Measurements from ENCODE around the gene KDM2B.
"Not testable (repeated sequence)": the region's sequence is repeated elsewhere in the genome, so short reads cannot be mapped to it uniquely, and the experiment has no call there.

Gene KDM2B

DNA sequence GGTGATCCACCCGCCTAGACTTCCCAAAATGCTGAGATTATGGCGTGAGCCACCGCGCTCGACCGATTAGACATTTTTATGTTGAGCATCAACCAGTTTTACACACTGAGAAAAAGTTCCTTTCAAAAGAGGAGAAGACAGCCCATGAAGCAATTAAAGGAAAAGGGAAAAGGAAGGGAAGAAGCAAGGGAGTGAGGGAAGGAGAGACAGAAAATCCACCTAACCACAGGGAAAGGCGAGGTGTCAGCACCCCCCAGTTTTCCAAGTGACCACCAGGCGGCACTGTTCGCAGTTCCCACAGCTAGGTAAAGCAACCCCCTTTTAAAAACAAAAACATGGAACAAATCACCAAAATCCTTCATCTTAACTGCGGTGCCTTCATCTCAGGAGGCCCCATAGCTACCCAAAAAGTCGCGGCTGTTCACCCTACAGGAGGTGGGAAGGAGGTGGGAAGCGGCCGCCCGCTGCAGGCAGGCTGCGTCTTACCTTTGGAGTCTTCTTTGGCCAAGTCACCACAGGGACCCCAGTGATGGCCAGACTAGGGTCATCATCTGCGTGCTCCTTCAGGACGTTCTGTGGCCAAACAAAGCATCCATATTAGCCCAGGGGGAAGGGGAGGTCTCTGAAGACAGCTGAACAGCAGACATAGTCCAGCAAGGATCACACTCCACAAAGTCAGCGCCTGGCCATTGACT lies 86.6 kb downstream of the KDM2B start:
- DNase-seq: no peak

DNA sequence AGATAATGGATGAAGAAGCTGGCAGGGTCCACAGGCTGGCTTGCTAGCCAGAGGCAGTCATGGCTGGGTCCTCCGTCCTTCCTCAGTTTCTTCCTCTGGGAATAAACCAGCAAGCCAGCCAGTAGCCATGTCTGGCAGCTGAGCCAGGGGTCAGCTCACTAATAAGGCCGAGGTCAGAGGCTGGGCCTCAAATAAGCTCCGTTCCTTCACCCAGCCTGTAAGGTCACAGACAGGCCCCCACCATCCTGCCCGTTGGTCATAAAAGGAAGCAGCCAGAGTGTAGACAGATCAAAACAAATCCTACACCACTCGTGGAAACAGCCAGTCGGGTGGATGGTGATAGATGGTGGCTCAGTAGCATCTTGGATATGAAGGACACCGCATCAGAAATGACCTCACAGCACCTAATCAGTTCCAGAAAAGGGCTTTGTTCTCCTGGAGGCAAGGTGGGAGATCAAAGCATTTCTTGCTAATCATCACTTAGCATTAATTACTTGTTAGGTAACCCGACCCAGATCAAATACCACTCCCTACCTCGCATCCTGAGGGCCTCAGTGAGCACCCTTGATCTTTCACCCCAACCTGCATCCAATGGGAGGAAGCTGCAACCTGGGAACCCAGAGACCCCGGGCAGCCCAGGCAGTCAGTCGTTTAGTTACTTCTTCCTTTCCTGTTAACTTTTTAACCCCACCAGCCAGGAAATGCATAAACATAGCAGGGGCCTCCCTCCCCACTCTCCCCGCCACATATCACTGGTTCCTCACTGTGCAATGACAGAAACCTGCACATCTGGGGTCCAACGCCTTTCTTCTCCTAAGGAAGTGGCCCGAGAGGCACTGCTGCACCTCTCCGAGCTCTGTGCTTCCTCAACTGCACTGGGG lies 90.2 kb downstream of the KDM2B start:
- no peak for DNase-seq

DNA sequence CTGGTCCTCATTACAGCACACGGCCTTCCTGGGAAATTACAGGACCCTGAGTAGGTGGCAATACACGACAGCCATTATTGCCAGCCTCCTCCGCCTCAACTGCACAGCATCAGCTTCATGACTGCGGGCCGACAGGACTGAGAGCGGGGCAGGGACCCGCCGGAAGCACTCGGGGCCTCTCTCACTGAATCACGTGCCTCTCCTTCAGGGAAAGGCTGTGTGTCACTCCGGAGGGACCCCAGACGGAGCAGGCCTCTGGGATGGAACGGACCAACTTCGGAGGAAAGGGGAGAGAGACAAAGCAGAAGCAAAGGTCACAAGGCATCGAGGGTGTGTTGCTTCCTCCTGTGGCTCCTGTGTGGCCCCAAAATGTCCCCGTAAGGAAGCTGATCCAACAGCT lies 90.9 kb downstream of the KDM2B start:
- DNase-seq: no peak

DNA sequence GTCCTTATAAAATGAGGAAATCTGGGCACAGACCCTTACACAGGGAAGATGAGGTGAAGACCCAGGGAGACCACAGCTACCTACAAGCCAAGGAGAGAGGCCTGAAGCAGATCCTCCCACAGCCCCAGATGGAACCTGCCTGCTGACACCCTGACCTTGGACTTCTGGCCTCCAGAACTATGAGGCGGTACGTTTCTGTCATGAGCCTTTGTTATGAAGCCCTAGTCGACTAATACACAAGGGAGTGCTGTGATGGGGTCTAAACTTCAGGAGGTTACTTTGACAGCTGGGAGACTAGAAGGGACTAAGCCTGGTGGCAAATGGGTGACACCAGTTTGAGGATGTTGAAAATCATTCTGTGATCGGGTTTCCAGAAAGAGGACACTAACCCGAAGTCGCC lies 95.9 kb downstream of the KDM2B start:
- DNase-seq: no peak

DNA sequence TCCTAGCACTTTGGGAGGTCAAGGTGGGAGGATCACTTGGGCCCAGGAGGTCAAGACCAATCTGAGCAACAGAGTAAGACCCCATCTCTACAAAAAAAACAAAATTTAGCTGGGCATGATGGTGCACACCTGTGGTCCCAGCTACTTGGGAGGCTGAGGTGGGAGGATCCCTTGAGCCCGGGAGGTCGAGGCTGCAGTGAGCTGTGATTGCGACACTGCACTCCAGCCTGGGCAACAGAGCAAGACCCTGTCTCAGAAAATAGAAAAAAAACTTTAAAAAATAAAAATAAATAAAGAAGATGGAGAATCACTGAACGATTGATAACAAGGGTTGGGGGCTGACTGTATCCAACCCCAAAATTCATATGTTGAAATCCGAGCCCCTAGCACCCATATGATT lies 96.3 kb downstream of the KDM2B start:
- not testable (repeated sequence) for DNase-seq

DNA sequence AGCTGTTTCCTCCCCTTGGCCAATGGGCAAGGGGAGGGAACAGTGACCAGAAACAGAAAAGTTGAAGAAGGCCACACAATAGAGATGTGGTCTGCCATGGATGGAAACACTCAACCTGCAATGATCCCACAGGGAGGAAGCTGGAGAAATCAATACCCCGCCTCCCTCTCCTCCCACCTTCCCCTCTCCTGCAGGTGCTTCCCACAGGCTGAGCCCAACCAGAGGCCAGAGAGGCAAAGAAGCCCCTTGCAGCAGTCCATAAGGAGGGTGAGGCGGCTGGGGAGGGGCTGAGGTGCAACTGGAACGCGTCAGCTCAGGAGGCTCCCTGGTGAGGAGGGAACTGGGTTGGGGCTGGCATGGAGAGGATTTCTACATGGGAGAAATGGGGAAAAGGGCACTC lies 96.9 kb downstream of the KDM2B start:
- DNase-seq: no peak

DNA sequence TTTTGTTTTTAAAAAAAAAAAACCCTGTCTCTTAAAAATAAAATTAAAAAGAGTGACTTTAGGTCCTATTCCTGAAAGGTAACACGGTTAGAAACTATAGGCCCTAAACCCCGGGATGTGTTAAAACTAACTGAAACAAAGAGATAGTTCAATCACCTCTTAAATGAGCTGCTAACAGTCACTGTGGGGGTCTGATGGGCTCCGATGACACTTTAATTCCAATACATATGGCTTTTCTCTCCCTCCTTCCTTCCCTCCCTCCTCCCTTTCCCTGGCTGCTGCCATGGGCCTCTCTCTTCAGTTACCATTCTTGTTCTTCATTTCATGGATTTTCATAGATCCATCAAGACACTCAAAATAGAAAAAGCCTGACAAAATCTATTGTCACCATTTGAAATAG lies 104.3 kb downstream of the KDM2B start:
- DNase-seq: no peak

DNA sequence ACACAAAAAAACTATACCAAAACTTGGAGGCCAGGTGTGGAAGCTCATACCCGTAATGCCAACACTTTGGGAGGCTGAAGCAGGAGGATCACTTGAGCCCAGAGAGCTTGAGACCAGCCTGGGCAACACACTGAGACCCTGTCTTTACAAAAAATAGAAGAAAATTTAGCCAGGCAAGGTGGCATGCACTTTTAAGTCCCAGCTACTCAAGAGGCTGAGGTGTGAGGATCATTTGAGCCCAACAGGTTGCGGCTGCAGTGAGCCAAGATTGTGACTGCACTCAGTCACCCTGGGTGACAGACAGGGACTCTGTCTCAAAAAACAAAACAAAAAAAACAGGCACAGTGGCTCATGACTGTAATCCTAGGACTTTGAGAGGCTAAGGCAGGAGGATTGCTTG lies 105.5 kb downstream of the KDM2B start:
- no peak for DNase-seq

DNA sequence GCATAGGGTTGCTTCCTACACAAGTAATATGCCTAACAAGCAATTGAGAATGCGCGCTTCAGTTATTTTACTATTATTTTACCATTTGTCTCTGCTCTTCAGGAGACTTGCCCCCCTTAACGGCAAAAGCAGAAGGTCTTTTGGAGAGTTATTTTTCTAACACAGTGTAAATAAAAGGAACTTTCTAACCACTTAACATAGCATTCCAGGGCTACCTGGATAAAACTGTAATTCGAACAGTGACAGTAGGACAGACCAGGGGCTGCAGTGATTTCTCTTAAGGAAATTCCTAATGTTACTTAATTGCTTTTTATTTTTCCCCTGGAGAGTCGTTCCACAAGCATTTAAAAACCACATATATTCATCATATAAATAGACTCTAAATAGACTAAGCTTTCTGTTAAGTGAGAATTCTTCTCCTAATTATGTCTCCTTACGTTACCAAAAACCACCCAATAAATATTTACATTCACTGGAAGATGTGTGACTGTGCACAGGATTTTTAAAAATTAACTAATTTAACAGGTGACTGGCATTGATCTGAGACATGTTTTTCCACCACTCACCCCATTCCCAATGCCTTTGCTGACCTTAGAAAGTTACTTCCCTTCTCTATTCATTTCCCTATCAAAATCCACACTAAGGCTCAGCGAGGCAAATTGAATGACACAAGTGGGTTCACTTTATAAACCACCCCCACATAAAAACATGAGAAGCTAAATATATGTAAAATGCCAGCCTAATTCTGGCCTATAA lies 108.5 kb downstream of the KDM2B start:
- DNase-seq: no peak

DNA sequence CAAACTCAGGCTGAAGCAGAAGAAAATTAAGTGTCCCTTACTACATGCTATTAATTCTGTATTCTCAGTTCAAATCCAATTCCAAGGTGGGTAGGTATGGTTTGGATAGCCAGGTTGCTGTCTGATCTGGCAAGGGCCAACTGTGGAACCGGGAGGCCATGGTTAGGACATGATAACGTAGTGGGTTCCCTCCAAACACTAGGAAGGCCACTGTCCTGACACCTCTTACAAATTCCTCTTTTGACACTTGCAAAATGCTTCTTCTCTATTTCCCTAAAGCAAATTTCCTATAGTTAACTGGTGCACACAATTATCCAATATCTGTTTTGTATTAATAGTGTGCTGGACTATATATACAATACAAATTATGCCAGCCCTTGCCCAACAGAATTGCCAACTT lies 110.1 kb downstream of the KDM2B start:
- DNase-seq: no peak

DNA sequence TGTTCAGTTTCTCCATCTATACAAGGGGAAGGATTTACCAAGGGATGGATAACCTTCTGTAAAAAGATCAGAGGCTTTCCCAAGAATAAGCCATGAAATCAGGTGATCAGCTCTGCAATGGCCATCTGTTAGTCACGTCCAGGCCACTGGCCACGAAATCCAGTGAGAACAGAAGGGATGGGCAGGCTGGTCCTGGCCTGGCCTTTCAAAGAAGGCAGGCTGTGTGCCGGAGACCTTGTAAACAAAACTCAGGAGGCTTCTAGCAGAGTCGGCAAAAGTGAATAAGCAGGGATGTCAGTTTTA lies 112.4 kb downstream of the KDM2B start:
- no peak for DNase-seq

DNA sequence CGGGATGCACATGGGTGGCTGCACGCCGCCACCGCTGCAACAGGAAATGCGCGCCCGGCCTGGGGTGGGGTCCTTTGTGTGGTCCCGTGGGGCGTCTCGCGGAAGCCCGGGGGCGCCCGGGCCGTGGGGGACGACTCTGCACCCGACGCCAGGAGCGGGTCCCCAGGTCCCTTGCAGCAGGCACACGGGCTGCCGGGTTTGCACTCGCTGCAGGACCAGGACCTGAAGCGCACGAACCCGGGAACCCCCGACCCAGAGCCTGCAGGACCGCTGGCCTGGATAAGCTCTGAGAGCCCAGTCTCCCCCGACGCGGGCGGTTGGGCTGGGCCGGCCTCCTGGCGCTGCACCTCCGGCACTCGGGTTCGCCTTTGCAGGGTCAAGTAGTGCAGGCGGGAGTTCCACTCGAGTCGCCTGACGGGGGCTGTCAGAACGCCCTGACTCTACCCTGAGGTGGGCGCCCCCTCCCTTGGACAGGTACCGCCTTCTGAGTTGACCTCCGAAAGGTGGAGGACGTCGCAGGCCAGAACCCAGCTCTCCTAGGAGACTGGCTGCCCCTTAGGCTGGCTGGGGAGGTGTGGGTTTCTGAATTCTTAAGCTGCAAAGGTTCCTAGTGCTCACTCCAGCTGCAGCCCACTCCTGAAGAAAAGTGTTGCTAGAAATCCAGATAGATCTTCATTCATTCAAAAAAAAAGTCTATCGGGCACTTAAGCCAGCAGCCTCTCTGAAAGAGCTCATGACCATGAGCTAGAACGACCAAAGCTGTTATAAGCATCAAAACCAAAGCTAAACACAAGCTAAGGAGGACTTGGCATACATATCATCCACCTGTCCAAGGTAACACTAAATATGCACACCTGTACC lies 113.0 kb downstream of the KDM2B start:
- DNase-seq: no peak

DNA sequence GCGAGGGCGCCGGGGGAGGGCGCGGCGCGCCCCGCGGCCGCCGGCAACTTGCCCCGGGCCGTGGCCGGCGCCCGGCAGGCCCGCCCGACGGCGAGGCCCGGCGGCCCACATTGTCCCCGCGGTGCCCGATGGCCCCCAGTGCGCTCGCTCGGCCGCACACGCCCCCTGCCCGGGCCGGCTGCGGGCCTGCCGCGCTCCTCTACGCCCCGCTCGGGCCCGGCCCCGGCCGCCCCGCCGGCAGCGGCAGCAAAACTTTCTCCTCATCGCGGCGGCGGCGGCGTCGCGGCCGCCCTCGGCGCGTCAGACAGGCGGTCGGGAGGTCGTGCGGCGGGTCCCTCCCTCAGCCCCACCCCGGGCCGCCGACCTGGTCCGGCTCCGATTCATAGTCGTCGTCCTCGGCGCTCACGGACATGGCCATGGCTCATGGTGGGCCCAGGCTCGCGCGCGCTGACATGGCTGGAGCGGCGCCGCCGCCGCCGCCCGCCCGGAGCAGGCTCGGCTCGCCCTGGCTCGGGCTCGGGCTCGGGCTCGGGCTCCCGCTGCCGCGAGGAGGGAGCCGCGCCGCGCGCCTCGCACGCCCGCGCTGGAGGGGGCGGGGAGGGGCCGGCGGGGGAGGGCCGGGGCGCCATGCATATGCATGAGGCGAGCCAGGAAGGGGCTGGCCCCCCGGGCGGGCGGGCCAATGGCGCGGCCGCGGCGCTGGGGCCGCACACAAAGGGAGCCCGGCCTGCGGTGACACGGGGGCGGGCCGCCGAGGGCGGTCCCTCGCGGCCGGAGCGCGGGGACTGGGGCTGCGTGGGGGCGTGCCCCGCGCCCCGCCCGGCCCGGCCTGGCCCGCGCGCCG lies 113.8 kb downstream of the KDM2B start:
- peak; percentile 77 for DNase-seq

DNA sequence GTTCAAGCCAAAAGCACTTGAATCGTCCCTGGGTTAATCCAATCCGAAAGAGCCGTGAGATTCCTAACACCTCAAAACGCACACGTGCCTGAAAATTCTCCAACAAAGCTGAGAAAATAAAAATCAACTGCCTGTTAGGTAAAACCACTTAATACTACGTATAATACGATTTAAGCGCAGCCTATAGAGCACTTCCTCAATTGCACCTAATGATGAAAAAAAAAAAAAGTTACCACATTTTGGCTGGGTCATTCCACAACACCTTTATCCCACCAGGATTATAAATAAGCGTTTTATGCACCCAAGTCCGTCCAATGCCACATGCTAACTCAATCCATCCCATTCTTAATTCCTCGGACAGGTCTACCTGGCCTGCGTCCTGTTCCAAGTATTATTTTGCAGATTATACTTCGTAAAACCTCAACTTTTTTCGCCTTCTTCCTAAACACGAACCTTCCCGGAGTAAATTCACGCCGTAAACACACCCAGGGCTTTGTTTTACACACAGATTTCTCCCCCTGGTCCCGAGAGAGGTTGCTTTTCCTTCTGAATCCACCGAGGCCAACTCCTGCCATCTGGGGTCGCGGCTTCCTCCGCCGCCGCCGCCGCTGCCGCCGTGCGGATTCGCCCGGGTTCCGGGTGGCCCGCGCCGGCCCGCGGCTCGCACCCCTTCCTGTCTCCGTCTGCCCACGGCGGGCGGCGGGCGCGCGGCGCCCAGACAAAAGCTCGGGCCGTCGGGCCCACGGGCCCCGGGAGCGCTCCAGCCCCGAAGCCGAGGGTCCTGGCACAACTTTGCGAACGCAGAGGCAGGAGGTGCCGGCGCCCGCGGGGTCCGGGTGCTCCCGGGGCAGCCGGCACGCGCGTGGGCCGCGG lies 114.7 kb downstream of the KDM2B start:
- no peak for DNase-seq

DNA sequence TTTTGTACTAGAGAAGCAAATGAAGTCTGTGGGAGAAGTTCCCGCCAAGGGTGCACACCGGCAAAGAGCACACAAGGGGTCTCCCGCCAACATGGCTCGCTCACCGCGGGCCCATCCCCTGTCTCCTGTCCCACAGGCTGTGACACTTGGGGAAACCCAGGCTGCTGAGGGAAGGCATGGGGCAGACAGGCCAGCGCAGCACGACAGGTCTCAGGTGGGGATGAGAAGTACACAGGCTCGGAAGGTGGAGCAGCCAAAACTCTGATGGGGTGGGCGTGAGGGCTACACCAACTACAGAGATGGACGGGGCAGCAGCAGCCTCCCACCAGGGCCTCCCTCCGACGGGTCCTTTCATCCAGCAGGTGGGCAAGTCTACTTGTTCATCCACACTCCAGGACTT lies 116.5 kb downstream of the KDM2B start:
- no peak for DNase-seq

DNA sequence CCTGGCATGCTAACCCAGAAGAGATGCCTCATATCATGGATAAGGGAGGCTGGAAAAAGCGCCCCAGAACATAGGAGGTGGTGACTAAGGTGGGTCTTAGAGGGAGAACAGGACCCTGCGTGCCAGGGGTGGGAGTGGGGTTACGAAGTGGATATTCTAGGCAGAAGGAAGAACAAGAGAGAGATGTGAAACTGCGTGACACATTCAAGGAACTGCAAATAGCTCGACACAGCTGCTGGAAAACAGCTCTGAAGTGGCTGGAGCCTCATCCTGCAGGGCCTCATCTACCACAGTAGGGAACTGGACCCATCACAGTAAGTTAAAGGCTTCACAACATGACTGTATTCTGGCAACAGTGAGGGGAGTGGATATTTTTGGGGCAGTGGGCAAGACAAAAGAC lies 119.8 kb downstream of the KDM2B start:
- no peak for DNase-seq

DNA sequence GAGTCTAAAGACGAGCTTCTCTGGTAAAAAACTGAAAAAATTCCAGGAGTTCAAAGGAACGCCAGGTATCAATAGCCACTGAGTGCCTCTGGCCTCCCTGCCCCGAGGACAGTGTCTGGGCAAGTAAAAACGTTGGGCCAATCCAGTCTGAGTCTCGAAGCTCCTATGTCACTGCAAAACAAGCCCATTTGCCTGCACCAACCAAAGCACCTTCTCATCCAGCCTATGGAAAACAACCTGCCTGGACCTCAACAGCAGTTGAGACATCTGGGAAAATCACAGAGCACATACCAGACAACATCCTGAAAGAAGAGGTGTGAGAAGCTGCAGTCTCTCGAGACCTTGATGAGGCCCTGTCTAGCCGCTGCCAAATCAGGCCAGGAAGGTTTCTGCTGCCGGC lies 124.3 kb downstream of the KDM2B start:
- DNase-seq: no peak

DNA sequence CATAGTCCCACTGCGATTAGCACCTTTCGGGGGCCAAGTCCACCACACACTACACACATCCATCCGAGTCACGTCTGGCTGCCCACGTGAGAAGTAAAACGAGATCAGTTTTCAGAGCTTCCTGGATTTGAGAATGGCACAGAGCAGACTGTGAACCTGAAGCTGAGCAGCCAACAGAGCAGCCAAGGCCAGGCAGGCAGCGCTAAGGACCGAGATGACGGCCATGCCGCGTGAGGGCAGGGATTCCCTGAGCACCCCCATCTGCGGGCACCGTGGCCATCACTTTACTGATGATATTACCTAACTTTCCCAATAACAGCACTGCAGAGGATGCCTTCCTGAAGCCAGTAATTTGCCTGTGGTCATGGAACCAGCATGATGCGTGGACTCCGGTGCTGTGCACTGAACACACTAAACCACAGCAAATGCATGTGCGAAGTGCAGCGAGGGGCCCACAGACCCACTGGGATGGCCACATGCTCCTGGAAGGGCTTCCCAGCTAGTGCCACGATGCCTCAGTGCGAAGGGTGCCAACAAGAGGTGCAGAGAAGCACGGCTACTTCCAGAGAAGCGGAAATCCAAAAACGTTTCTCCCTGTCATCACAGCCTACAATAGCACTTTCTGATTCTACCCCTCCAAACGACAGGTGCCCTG lies 124.9 kb downstream of the KDM2B start:
- no peak for DNase-seq

DNA sequence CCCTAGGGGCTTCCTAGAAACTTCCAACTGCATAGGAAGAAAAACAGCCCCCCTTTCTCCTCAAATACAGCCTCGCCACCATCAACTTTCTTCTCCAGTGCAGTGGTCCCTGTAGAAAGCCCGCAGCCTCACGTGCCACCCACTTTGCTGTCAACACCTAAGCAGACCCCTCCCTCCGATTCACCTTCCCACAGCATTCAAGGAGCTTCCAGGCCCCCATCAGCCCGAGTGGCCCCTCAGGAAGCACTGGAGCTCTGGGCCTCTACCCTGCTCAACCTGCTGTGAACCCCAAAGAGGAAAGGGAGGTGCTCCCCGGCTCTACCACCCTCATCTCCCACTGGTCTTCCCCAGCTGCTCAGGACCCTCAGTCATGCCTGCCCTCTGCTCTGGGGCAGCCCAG lies 125.9 kb downstream of the KDM2B start:
- DNase-seq: no peak

DNA sequence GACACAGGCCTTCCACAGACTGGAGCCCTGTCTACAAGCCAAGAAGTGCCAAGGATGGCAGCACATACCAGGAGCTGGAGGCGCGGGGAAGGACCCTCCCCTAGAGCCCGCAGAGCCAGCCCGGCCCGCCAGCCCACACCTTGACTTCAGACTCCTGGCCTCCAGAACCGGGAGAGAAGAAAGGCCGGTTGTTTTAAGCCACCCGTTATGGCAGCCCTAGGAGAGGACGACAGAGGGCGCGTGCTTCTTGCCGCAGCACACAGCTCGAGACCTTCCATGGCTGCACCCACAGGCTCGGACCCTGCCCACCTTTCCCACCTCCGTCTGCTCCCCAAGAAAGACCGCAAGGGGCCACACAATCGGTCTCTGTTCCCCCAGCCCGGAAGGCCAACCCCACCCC lies 127.2 kb downstream of the KDM2B start:
- no peak for DNase-seq

DNA sequence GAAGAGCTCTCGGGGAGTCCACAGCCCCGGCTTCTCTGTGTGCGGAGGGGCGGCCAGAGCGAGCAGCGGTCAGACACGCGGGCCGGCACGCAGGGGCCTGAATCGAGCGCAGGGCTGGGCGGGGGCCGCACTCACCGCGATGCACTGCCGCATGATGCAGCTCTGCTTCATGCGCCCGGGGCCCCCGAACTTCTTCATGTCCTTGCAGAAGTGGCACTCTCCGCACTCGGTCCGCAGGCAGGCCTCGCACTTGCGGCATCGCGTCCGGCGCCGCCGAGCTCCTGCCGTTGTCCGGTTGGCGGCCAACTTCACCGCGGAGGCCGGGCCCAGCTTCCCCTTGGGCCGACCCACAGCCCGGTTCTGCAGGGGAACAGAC lies 127.8 kb downstream of the KDM2B start:
- no peak for DNase-seq

Measured in DMS153 (cell line).